HEK293 (cell line): ENCODE measurements around the gene PDE3B.

Experiments used
- CTCF ChIA-PET: fragments of 350-600 bp; formaldehyde crosslinking; extraction: SDS; loops from one replicate; lab custom pipeline; 2021; ENCODE audit warnings: antibody characterized with exemption; lab: Yijun Ruan, JAX
- POLR2A ChIA-PET: fragments of 300-600 bp; formaldehyde crosslinking; extraction: SDS; loops from one replicate; lab custom pipeline; 2020; ENCODE audit warnings: antibody characterized with exemption, inconsistent platforms; lab: Yijun Ruan, JAX
- H3K27ac ChIP-seq: fragments of 200-500 bp; sonication (Bioruptor generic); 2 replicates; pipeline ENCODE4 v1.5.1; 2014; ENCODE audit warnings: low read depth, low read length, control low read depth, inconsistent platforms; ENCODE audit errors: extremely low read depth
- H3K36me3 ChIP-seq, 2 experiments: fragments of 200-500 bp in 1 of 2; sonication (Bioruptor generic) in 1 of 2; 1 replicate in 1 of 2; 2 replicates in 1 of 2; pipeline ENCODE4 v1.5.1; 2014 to 2017; ENCODE audit warnings: inconsistent platforms in 2 of 2, low read length in 2 of 2; ENCODE audit not compliant: control insufficient read depth in 2 of 2, insufficient read depth in 1 of 2
- H3K4me1 ChIP-seq: fragments of 200-500 bp; sonication (Bioruptor generic); 2 replicates; pipeline ENCODE4 v1.5.1; 2014; ENCODE audit warnings: mild to moderate bottlenecking, low read length, inconsistent platforms; ENCODE audit not compliant: control insufficient read depth, insufficient read depth
- H3K4me3 ChIP-seq: 2 replicates; pipeline ENCODE4 v1.5.1; 2011; ENCODE audit warnings: low read depth, mild to moderate bottlenecking, control low read depth, low read length, moderate library complexity
- H3K9me3 ChIP-seq: fragments of 200-500 bp; sonication (Bioruptor generic); 2 replicates; pipeline ENCODE4 v1.5.1; 2014; ENCODE audit warnings: low read depth, low read length, inconsistent platforms; ENCODE audit not compliant: control insufficient read depth, insufficient read depth
- ZFHX2 ChIP-seq: fragments of 450-650 bp; formaldehyde crosslinking; conservative IDR thresholded peaks from 2 replicates; pipeline ENCODE4 v1.5.1; 2016; ENCODE audit warnings: missing biosample characterization, missing genetic modification characterization
- ZNF571 ChIP-seq: fragments of 450-650 bp; formaldehyde crosslinking; IDR thresholded peaks from 2 replicates; pipeline ENCODE4 v1.5.0; 2017; ENCODE audit warnings: missing biosample characterization, missing genetic modification characterization
- ZNF600 ChIP-seq: fragments of 450-650 bp; formaldehyde crosslinking; IDR thresholded peaks from 2 replicates; pipeline ENCODE4 v1.5.1; 2016; ENCODE audit warnings: missing biosample characterization, missing genetic modification characterization
- ZNF660 ChIP-seq: fragments of 450-650 bp; IDR thresholded peaks from 2 replicates; pipeline ENCODE4 v1.5.1; 2018; ENCODE audit warnings: missing biosample characterization, mild to moderate bottlenecking, missing genetic modification characterization
- ZNF76 ChIP-seq: fragments of 450-650 bp; formaldehyde crosslinking; IDR thresholded peaks from 2 replicates; pipeline ENCODE4; 2016; ENCODE audit warnings: low read depth, missing biosample characterization, missing genetic modification characterization, borderline replicate concordance
- ZNF776 ChIP-seq: fragments of 450-650 bp; formaldehyde crosslinking; IDR thresholded peaks from 2 replicates; pipeline ENCODE4 v1.5.0; 2017; ENCODE audit warnings: missing biosample characterization, missing genetic modification characterization, borderline replicate concordance
- ZXDB ChIP-seq: fragments of 450-650 bp; formaldehyde crosslinking; IDR thresholded peaks from 2 replicates; pipeline ENCODE4 v1.5.1; 2016; ENCODE audit warnings: missing biosample characterization, missing genetic modification characterization
- TF ChIP-seq, protein P1 (sequence below): fragments of 450-650 bp; formaldehyde crosslinking; conservative IDR thresholded peaks from 2 replicates; pipeline ENCODE4 v1.5.1; 2016; ENCODE audit warnings: low read depth, missing biosample characterization, missing genetic modification characterization
- TF ChIP-seq, protein P2 (sequence below): fragments of 450-650 bp; formaldehyde crosslinking; IDR thresholded peaks from 2 replicates; pipeline ENCODE4 v1.5.1; 2016; ENCODE audit warnings: missing biosample characterization, missing genetic modification characterization
- TF ChIP-seq, protein P3 (sequence below): fragments of 450-650 bp; IDR thresholded peaks from 2 replicates; pipeline ENCODE4 v1.5.1; 2018; ENCODE audit warnings: missing biosample characterization, mild to moderate bottlenecking, missing genetic modification characterization
- TF ChIP-seq, protein P4 (sequence below): sonication (generic); formaldehyde crosslinking; IDR thresholded peaks from 2 replicates; pipeline ENCODE4 v1.8.1; 2022; ENCODE audit warnings: mild to moderate bottlenecking, moderate library complexity, missing genetic modification reagents

The PDE3B gene

DNA sequence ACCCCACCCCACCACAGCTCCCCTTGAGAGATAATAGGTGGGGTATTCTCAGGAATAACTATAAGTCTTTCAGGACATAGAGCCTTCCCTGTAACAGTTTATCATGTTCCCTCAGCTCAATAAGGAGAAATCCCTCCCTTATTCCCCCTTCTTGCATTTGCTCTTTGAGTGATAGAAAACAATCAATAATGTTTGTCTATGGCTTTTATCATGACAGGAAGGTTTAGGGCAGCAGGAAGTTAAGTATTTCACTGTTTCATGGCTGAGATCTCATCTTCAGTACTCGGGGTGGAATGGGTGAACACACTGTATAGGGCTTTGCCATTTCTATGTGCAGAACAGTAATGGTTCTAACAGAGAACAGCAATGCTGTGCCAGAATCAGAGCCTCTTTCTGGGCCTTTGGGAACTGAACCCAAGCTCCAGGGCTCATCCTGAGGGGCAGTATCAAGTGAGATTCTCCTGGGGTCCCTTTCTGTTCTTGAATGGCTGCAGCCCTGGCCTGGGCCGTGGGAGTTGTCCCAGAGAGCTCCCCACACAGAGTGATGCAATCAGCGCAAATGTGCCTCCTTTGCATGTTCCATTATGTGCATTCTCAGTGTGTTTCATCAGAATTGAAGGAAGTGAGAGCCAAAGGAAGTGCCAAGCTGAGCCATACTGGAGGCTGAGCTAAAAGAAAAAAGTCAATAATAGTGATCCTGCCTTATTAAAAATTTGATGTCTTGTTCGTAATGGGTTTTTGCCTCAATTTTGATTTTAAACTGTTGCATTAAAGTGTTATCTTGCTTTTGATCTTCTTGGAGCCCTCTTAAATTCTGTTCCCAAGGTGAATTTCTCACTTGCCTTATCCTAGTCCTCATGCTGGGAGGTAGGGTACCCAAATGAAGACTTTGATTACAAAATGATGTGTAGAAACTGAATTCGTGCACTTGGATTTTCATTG lies 251.3 kb downstream of the PDE3B start:
- TF ChIP-seq, protein P1, sequence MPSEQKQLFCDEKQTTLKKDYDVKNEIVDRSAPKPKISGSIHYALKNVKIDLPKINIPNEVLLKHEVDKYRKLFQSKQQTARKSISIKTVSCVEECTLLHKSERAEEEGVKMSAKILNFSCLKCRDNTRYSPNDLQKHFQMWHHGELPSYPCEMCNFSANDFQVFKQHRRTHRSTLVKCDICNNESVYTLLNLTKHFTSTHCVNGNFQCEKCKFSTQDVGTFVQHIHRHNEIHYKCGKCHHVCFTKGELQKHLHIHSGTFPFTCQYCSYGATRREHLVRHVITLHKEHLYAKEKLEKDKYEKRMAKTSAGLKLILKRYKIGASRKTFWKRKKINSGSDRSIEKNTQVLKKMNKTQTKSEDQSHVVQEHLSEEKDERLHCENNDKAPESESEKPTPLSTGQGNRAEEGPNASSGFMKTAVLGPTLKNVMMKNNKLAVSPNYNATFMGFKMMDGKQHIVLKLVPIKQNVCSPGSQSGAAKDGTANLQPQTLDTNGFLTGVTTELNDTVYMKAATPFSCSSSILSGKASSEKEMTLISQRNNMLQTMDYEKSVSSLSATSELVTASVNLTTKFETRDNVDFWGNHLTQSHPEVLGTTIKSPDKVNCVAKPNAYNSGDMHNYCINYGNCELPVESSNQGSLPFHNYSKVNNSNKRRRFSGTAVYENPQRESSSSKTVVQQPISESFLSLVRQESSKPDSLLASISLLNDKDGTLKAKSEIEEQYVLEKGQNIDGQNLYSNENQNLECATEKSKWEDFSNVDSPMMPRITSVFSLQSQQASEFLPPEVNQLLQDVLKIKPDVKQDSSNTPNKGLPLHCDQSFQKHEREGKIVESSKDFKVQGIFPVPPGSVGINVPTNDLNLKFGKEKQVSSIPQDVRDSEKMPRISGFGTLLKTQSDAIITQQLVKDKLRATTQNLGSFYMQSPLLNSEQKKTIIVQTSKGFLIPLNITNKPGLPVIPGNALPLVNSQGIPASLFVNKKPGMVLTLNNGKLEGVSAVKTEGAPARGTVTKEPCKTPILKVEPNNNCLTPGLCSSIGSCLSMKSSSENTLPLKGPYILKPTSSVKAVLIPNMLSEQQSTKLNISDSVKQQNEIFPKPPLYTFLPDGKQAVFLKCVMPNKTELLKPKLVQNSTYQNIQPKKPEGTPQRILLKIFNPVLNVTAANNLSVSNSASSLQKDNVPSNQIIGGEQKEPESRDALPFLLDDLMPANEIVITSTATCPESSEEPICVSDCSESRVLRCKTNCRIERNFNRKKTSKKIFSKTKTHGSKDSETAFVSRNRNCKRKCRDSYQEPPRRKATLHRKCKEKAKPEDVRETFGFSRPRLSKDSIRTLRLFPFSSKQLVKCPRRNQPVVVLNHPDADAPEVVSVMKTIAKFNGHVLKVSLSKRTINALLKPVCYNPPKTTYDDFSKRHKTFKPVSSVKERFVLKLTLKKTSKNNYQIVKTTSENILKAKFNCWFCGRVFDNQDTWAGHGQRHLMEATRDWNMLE (tag by site-specific recombination), result 0 out of 2 replicates have a peak, but pooled peaks have one; percentile 30
- TF ChIP-seq, protein P2, sequence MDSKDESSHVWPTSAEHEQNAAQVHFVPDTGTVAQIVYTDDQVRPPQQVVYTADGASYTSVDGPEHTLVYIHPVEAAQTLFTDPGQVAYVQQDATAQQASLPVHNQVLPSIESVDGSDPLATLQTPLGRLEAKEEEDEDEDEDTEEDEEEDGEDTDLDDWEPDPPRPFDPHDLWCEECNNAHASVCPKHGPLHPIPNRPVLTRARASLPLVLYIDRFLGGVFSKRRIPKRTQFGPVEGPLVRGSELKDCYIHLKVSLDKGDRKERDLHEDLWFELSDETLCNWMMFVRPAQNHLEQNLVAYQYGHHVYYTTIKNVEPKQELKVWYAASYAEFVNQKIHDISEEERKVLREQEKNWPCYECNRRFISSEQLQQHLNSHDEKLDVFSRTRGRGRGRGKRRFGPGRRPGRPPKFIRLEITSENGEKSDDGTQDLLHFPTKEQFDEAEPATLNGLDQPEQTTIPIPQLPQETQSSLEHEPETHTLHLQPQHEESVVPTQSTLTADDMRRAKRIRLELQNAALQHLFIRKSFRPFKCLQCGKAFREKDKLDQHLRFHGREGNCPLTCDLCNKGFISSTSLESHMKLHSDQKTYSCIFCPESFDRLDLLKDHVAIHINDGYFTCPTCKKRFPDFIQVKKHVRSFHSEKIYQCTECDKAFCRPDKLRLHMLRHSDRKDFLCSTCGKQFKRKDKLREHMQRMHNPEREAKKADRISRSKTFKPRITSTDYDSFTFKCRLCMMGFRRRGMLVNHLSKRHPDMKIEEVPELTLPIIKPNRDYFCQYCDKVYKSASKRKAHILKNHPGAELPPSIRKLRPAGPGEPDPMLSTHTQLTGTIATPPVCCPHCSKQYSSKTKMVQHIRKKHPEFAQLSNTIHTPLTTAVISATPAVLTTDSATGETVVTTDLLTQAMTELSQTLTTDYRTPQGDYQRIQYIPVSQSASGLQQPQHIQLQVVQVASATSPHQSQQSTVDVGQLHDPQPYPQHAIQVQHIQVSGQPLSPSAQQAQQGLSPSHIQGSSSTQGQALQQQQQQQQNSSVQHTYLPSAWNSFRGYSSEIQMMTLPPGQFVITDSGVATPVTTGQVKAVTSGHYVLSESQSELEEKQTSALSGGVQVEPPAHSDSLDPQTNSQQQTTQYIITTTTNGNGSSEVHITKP, result 0 out of 2 replicates have a peak, but pooled peaks have one; percentile 28
- TF ChIP-seq, protein P3, sequence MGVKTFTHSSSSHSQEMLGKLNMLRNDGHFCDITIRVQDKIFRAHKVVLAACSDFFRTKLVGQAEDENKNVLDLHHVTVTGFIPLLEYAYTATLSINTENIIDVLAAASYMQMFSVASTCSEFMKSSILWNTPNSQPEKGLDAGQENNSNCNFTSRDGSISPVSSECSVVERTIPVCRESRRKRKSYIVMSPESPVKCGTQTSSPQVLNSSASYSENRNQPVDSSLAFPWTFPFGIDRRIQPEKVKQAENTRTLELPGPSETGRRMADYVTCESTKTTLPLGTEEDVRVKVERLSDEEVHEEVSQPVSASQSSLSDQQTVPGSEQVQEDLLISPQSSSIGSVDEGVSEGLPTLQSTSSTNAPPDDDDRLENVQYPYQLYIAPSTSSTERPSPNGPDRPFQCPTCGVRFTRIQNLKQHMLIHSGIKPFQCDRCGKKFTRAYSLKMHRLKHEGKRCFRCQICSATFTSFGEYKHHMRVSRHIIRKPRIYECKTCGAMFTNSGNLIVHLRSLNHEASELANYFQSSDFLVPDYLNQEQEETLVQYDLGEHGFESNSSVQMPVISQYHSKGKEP, result peak; percentile 98
- TF ChIP-seq ZNF660 (tag by site-specific recombination) (no peak), ZNF571 (tag by site-specific recombination) (no peak), ZFHX2 (tag by site-specific recombination) (peak; percentile 70)
- Histone ChIP-seq H3K27ac (no peak overlapping the region), H3K4me3 (no peak overlapping the region), H3K9me3 (no peaks in the 10 kb centered on the region), H3K36me3 (no peaks in the 10 kb centered on the region), H3K4me1 (no peaks in the 10 kb centered on the region)
- ChIA-PET POLR2A (no interaction called here), CTCF (interaction anchor here (1.0 to 1.4 kb wide), 2 partner anchors 9 to 13 kb away, joined by 5 to 7 read pairs; no protein-coding TSS in a partner anchor)

GRCh38 chr11:14898355-14898754 lies 254.8 kb downstream of the PDE3B start:
- CTCF ChIA-PET, result interaction anchor here (0.8 to 2.2 kb wide), 3 partner anchors 9 to 77 kb away, joined by 3 to 13 read pairs (median 4); no protein-coding TSS in a partner anchor
- H3K9me3 ChIP-seq, result no peaks in the 10 kb centered on the region
- TF ChIP-seq ZNF600 (tag by site-specific recombination) (no peak), ZXDB (tag by site-specific recombination) (no peak), ZNF776 (tag by site-specific recombination) (no peak), ZNF76 (tag by site-specific recombination) (no peak)
- TF ChIP-seq, protein P4, sequence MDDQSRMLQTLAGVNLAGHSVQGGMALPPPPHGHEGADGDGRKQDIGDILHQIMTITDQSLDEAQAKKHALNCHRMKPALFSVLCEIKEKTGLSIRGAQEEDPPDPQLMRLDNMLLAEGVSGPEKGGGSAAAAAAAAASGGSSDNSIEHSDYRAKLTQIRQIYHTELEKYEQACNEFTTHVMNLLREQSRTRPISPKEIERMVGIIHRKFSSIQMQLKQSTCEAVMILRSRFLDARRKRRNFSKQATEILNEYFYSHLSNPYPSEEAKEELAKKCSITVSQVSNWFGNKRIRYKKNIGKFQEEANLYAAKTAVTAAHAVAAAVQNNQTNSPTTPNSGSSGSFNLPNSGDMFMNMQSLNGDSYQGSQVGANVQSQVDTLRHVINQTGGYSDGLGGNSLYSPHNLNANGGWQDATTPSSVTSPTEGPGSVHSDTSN (CRISPR knock-in tag), result no peak
- TF ChIP-seq, protein P3, result no peak
- TF ChIP-seq, all 188 proteins: peak for 0
- Histone ChIP-seq H3K4me1 (no peaks in the 10 kb centered on the region), H3K4me3 (no peak overlapping the region), H3K36me3 (no peaks in the 10 kb centered on the region), H3K27ac (no peak overlapping the region)
- POLR2A ChIA-PET, result no interaction called here
